Nephron (organoid): ENCODE measurements around the gene APLP1.
"Not testable (repeated sequence)": the region's sequence is repeated elsewhere in the genome, so short reads cannot be mapped to it uniquely, and the experiment has no call there.

Experiments used
- H3K27ac Mint-ChIP-seq, 3 experiments: 2 replicates each; pipeline ENCODE4 v1.8.0; 2020; ENCODE audit warnings: mixed read lengths in 3 of 3, mild to moderate bottlenecking in 2 of 3, moderate library complexity in 1 of 3
- H3K27me3 Mint-ChIP-seq: 2 replicates; pipeline ENCODE4 v1.8.0; 2021; ENCODE audit warnings: low read depth, mild to moderate bottlenecking, moderate library complexity, mixed read lengths
- H3K36me3 Mint-ChIP-seq: 2 replicates; pipeline ENCODE4 v1.8.0; 2020; ENCODE audit warnings: low read depth, mixed read lengths
- H3K4me1 Mint-ChIP-seq: 2 replicates; pipeline ENCODE4 v1.8.0; 2020; ENCODE audit warnings: mixed read lengths
- H3K4me3 Mint-ChIP-seq, 3 experiments: 2 replicates each; pipeline ENCODE4 v1.8.0; 2020; ENCODE audit warnings: mild to moderate bottlenecking in 3 of 3, mixed read lengths in 3 of 3, moderate library complexity in 2 of 3
- H3K9me3 Mint-ChIP-seq: 2 replicates; pipeline ENCODE4 v1.8.0; 2020; ENCODE audit warnings: mixed read lengths
- CTCF ChIP-seq, 3 experiments: fragments of 200-600 bp; sonication (generic); IDR thresholded peaks; one replicate each; pipeline ENCODE4 v1.5.0; 2021; ENCODE audit warnings: antibody characterized with exemption in 3 of 3; ENCODE audit not compliant: unreplicated experiment in 3 of 3

Gene APLP1

DNA sequence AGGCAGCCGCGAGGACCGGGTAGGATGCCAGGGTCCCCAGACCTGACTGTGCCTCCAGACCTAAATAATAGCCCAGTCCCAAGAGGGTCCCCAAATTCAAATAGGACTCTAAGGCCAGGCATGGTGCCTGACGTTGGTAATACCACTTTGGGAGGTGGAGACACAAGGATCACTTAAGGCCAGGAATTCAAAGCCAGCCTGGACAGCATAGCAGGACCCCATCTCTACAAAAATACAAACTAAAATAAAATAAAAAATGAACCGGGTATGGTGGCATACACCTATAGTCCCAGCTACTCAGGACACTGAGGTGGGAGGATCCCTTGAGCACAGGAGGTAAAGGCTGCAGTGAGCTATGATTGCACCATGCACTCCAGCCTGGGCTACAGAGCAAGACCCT is 5.4 kb upstream of the APLP1 start:
- H3K27me3 Mint-ChIP-seq = peaks cover 83% of the 10 kb centered on the region
- no peak overlapping the region for H3K27ac Mint-ChIP-seq
- no peak for TF ChIP-seq CTCF (IDR thresholded peaks at IDR 0.05; ENCODE audit: unreplicated experiment in 3 of 3)
- peak overlapping the region in 1 of 3 experiments; percentile 38 for H3K4me3 Mint-ChIP-seq
- H3K36me3 Mint-ChIP-seq = peaks cover 16% of the 10 kb centered on the region
- H3K4me1 Mint-ChIP-seq = no peaks in the 10 kb centered on the region
- no peaks in the 10 kb centered on the region for H3K9me3 Mint-ChIP-seq

- no peak for TF ChIP-seq CTCF (IDR thresholded peaks at IDR 0.05; ENCODE audit: unreplicated experiment in 3 of 3)
- peak overlapping the region in 1 of 3 experiments; percentile 67 for H3K27ac Mint-ChIP-seq
- H3K4me3 Mint-ChIP-seq = peak overlapping the region; percentile 81 to 89 (median 88)
- no peaks in the 10 kb centered on the region for H3K9me3 Mint-ChIP-seq
- peaks cover 18% of the 10 kb centered on the region for H3K36me3 Mint-ChIP-seq
- peaks cover 5% of the 10 kb centered on the region for H3K4me1 Mint-ChIP-seq
- H3K27me3 Mint-ChIP-seq = peaks cover 36% of the 10 kb centered on the region
Observed at GRCh38 chr19:35868823-35869326, 501 bp downstream of the APLP1 start.

DNA sequence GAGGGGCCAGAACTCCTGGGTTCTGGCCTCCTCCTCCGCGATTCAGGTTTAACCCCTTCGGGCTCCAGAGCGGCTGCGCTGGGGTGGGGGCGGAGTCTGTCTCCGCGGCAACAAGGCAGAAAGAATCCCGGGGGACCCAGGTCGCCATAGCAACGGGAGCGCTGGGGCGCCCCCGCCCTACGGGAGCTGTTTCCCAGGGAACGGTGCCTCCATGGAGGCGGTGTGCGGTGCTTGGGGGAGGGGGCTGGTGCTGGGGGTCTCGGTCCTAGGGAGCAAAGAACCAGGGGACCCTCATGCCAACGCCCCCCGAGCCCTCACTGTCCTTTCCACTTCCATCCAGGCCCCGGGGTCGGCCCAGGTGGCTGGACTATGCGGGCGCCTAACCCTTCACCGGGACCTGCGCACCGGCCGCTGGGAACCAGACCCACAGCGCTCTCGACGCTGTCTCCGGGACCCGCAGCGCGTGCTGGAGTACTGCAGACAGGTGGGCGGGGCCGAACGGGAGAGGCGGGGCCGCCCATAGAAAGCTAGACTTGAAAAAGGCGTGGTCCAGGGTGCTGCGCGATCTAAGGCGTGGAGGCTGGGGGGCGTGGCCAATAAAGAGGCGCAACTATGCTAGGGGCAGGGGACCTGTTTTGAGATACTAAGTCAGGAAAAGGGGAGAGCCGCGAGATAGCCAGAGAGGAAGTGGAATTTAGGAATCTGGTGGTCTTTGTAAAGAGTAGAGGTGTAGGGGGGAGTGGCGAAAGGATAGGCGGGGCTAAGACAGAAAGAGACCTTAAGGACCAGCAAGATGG is 1.2 kb downstream of the APLP1 start:
- H3K27me3 Mint-ChIP-seq = peaks cover 32% of the 10 kb centered on the region
- H3K4me3 Mint-ChIP-seq = peak overlapping the region; percentile 81 to 89 (median 88)
- no peaks in the 10 kb centered on the region for H3K9me3 Mint-ChIP-seq
- peak overlapping the region in 1 of 3 experiments; percentile 67 for H3K27ac Mint-ChIP-seq
- peaks cover 5% of the 10 kb centered on the region for H3K4me1 Mint-ChIP-seq
- TF ChIP-seq CTCF (IDR thresholded peaks at IDR 0.05; ENCODE audit: unreplicated experiment in 3 of 3) = no peak
- peaks cover 21% of the 10 kb centered on the region for H3K36me3 Mint-ChIP-seq

GRCh38 chr19:35870124-35870736 is 1.9 kb downstream of the APLP1 start:
- not testable (repeated sequence) for H3K9me3 Mint-ChIP-seq, H3K4me1 Mint-ChIP-seq
- Mint-ChIP-seq H3K27ac (peak overlapping the region in 1 of 3 experiments; percentile 61), H3K36me3 (peaks cover 25% of the 10 kb centered on the region), H3K4me3 (peak overlapping the region; percentile 73 to 81 (median 77)), H3K27me3 (peaks cover 26% of the 10 kb centered on the region)

DNA sequence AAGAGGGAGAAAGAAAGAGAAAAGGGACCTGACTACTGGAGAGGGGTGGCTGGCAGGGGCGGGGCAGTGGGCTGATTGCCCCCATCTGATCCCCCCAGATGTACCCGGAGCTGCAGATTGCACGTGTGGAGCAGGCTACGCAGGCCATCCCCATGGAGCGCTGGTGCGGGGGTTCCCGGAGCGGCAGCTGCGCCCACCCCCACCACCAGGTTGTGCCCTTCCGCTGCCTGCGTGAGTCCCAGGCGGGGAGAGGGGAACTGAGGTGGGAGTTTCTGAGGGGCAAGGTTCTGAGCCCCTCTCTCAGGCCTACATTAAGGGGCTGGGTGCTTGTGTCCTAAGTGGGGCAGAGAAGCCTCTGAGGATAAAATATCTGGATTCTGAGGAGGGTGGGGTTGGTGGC is 2.4 kb downstream of the APLP1 start:
- no peak for TF ChIP-seq CTCF (IDR thresholded peaks at IDR 0.05; ENCODE audit: unreplicated experiment in 3 of 3)
- H3K4me3 Mint-ChIP-seq = no peak overlapping the region
- no peak overlapping the region for H3K27ac Mint-ChIP-seq
- H3K27me3 Mint-ChIP-seq = peaks cover 20% of the 10 kb centered on the region
- H3K36me3 Mint-ChIP-seq = peaks cover 21% of the 10 kb centered on the region
- H3K4me1 Mint-ChIP-seq = peaks cover 5% of the 10 kb centered on the region
- no peaks in the 10 kb centered on the region for H3K9me3 Mint-ChIP-seq

DNA sequence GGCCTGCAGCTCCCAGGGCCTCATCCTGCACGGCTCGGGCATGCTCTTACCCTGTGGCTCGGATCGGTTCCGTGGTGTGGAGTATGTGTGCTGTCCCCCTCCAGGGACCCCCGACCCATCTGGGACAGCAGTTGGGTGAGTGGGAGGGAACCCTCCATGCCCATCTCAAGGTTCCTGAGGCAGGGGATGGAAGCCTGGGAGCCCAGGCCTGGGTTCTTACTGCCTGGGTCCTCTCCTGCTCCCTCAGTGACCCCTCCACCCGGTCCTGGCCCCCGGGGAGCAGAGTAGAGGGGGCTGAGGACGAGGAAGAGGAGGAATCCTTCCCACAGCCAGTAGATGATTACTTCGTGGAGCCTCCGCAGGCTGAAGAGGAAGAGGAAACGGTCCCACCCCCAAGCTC is 3.2 kb downstream of the APLP1 start:
- no peak for TF ChIP-seq CTCF (IDR thresholded peaks at IDR 0.05; ENCODE audit: unreplicated experiment in 3 of 3)
- H3K27me3 Mint-ChIP-seq = peaks cover 15% of the 10 kb centered on the region
- H3K27ac Mint-ChIP-seq = no peak overlapping the region
- peaks cover 5% of the 10 kb centered on the region for H3K4me1 Mint-ChIP-seq
- H3K9me3 Mint-ChIP-seq = no peaks in the 10 kb centered on the region
- H3K4me3 Mint-ChIP-seq = no peak overlapping the region
- peaks cover 27% of the 10 kb centered on the region for H3K36me3 Mint-ChIP-seq
